HepG2 (cell line): Measurements from ENCODE around the gene AKAP7. TPM values are rescaled to one million over a fixed set of nuclear protein-coding genes. Genes with fewer than 3 reads are reported as not detected.

Experiments
- ATAC-seq: fragments of 200-7000 bp; cut with Tn5 transposase; 3 replicates; pipeline ENCODE4 v1.9.1; 2020; ENCODE audit warnings: mild to moderate bottlenecking, moderate library complexity
- BruUV-seq: library from RNA; stranded (reverse); fragments of 400-500 nt; replicated peaks from 2 replicates; lab custom pipeline; 2021; lab: Mats Ljungman, UMichigan
- CTCF ChIA-PET: fragments of 300-600 bp; formaldehyde crosslinking; extraction: SDS; loops from one replicate; lab custom pipeline; 2021; ENCODE audit warnings: low total read pairs, inconsistent platforms, low intra/inter-chr PET ratio; lab: Yijun Ruan, JAX
- POLR2A ChIA-PET: fragments of 350-600 bp; sonication (Branson Sonifier 250); formaldehyde crosslinking; loops from one replicate; lab custom pipeline; 2020; ENCODE audit warnings: antibody characterized with exemption, inconsistent platforms; lab: Yijun Ruan, JAX
- DNase-seq: peaks from one replicate; pipeline ENCODE4 v3.0.0-alpha.2; 2015; ENCODE audit warnings: low spot score
- FAIRE-seq: peaks from 3 replicates; lab custom pipeline; 2011; peaks lifted over from hg19 to GRCh38; lab: Jason Lieb, UNC
- H2AFZ ChIP-seq: one replicate; pipeline ENCODE4 v1.6.1; 2011; ENCODE audit warnings: low read length, inconsistent platforms
- H3K27ac ChIP-seq: fragments of 300-600 bp; 3 replicates; pipeline ENCODE4 v1.8.0; 2011; ENCODE audit warnings: mixed run types, mild to moderate bottlenecking, mixed read lengths, low read length, inconsistent platforms; ENCODE audit not compliant: insufficient read depth; ENCODE audit errors: extremely low read length
- H3K27me3 ChIP-seq, 2 experiments: fragments of 200-600 bp in 1 of 2; 2 replicates in 1 of 2; 3 replicates in 1 of 2; pipeline versions ENCODE4 v1.6.0 to v1.8.0; 2011; ENCODE audit warnings: low read length in 2 of 2, mild to moderate bottlenecking in 2 of 2, moderate library complexity in 2 of 2, inconsistent platforms in 1 of 2; ENCODE audit not compliant: insufficient read depth in 2 of 2, control insufficient read depth in 1 of 2
- H3K36me3 ChIP-seq, 2 experiments: fragments of 200-600 bp in 1 of 2; replicated peaks in 1 of 2; 2 replicates in 1 of 2; 3 replicates in 1 of 2; pipeline versions ENCODE4 v1.5.1 to v1.8.0; 2011; ENCODE audit warnings: low read length in 2 of 2, inconsistent platforms in 1 of 2; ENCODE audit not compliant: insufficient read depth in 2 of 2, control insufficient read depth in 1 of 2
- H3K4me1 ChIP-seq: 2 replicates; pipeline ENCODE4 v1.5.1; 2012; ENCODE audit warnings: low read length, inconsistent platforms; ENCODE audit not compliant: insufficient read depth
- H3K4me2 ChIP-seq: 2 replicates; pipeline ENCODE4 v1.6.0; 2011; ENCODE audit warnings: low read depth, low read length, inconsistent platforms
- H3K4me3 ChIP-seq, 3 experiments: fragments of 200-600 bp in 1 of 3; sonication (generic), shearing (Covaris generic) in 1 of 3; replicated peaks in 1 of 3; 2 replicates each; pipeline ENCODE4 v1.5.1; 2011 to 2016; ENCODE audit warnings: low read length in 3 of 3, inconsistent platforms in 2 of 3, low read depth in 2 of 3, mild to moderate bottlenecking in 2 of 3, control low read depth in 1 of 3, mixed read lengths in 1 of 3; ENCODE audit not compliant: insufficient read depth in 1 of 3
- H3K79me2 ChIP-seq: one replicate; pipeline ENCODE4 v1.6.1; 2011; ENCODE audit warnings: low read length, inconsistent platforms; ENCODE audit not compliant: insufficient read depth
- H3K9ac ChIP-seq: 2 replicates; pipeline ENCODE4 v1.6.0; 2011; ENCODE audit warnings: mild to moderate bottlenecking, low read depth, low read length, inconsistent platforms; ENCODE audit not compliant: insufficient read depth
- H3K9me3 ChIP-seq: 2 replicates; pipeline ENCODE4 v1.5.1; 2012; ENCODE audit warnings: mild to moderate bottlenecking, low read length
- H4K20me1 ChIP-seq: 2 replicates; pipeline ENCODE4 v1.6.0; 2011; ENCODE audit warnings: inconsistent platforms, mild to moderate bottlenecking, low read length, moderate library complexity; ENCODE audit not compliant: insufficient read depth
- ETS1 ChIP-seq: sonication (generic); formaldehyde crosslinking; IDR thresholded peaks from 2 replicates; pipeline ENCODE4 v1.4.0; 2020; ENCODE audit warnings: missing genetic modification reagents
- JUNB ChIP-seq: sonication (generic); formaldehyde crosslinking; IDR thresholded peaks from 2 replicates; pipeline ENCODE4 v1.8.0; 2022; ENCODE audit warnings: missing genetic modification reagents, mild to moderate bottlenecking, borderline replicate concordance
- SMAD3 ChIP-seq: sonication (generic); formaldehyde crosslinking; IDR thresholded peaks from 2 replicates; pipeline ENCODE4 v1.4.0; 2020; ENCODE audit warnings: missing genetic modification reagents
- SOX13 ChIP-seq, 3 experiments: fragments of 450-650 bp in 1 of 3; sonication (generic) in 1 of 3; formaldehyde crosslinking in 1 of 3; IDR thresholded peaks in 2 of 3; conservative IDR thresholded peaks in 1 of 3; 2 replicates each; pipeline versions ENCODE4 v1.5.0 to v1.6.1; 2016 to 2020; ENCODE audit warnings: antibody characterized with exemption in 1 of 3, mild to moderate bottlenecking in 1 of 3, missing compliant biosample characterization in 1 of 3, missing genetic modification reagents in 1 of 3, moderate library complexity in 1 of 3
- SOX6 ChIP-seq, 2 experiments: fragments of 450-650 bp in 1 of 2; sonication (generic) in 1 of 2; formaldehyde crosslinking in 1 of 2; IDR thresholded peaks; 2 replicates each; pipeline versions ENCODE4 v1.4.0 to v1.6.1; 2017 to 2020; ENCODE audit warnings: antibody characterized with exemption in 1 of 2, mild to moderate bottlenecking in 1 of 2, missing genetic modification reagents in 1 of 2
- SRSF9 ChIP-seq: fragments of 200-400 bp; formaldehyde crosslinking; IDR thresholded peaks from 2 replicates; pipeline ENCODE4 v1.6.1; 2018; ENCODE audit warnings: borderline replicate concordance, mild to moderate bottlenecking, low read depth, low read length; ENCODE audit not compliant: insufficient read depth, poor library complexity, severe bottlenecking
- THAP8 ChIP-seq: sonication (generic); formaldehyde crosslinking; IDR thresholded peaks from 2 replicates; pipeline ENCODE4 v1.5.1; 2020; ENCODE audit warnings: missing genetic modification reagents, mild to moderate bottlenecking, borderline replicate concordance
- ZNF329 ChIP-seq: sonication (generic); formaldehyde crosslinking; IDR thresholded peaks from 2 replicates; pipeline ENCODE4 v1.9.0; 2021; ENCODE audit warnings: low read depth, mild to moderate bottlenecking, missing genetic modification reagents
- ZNF616 ChIP-seq: sonication (generic); formaldehyde crosslinking; IDR thresholded peaks from 2 replicates; pipeline ENCODE4 v1.5.0; 2020; ENCODE audit warnings: low read depth, mild to moderate bottlenecking, missing genetic modification reagents
- ZNF790 ChIP-seq: sonication (generic); formaldehyde crosslinking; IDR thresholded peaks from 2 replicates; pipeline ENCODE4 v1.8.0; 2022; ENCODE audit warnings: missing genetic modification reagents, mild to moderate bottlenecking, borderline replicate concordance
- WGBS: methylation state at CpG from one replicate; pipeline ENCODE4 v1.1.6; 2017; ENCODE audit warnings: low lambda C conversion rate; 5-methylcytosine and 5-hydroxymethylcytosine counted together
- in situ Hi-C: cut with HindIII; loops from 2 replicates; pipeline ENCODE4 v1.10.0; 2017; ENCODE audit warnings: low pct_unique_long_range_greater_than_20kb; ENCODE audit not compliant: extremely low pct_ligation_motif_present
- intact Hi-C: fragments of 100-400 bp; cut with micrococcal nuclease; formaldehyde crosslinking; loops from one replicate; pipeline ENCODE4 v1.10.0; 2022; ENCODE audit not compliant: unreplicated experiment
- polyA plus RNA-seq, 8 experiments: library from polyadenylated mRNA; depleted of rRNA in 3 of 8; stranded (reverse) in 7 of 8; unstranded in 1 of 8; fragments of >200 nt; fragmentation: Illumina TruSeq in 4 of 8; extraction: Trizol in 4 of 8; gene quantifications; 2 replicates each; pipeline versions ENCODE4 v1.2.1 to v1.2.3, GENCODE V29; 2011 to 2016; ENCODE audit warnings: low read depth in 4 of 8, missing spikeins in 1 of 8, mixed read lengths in 1 of 8; ENCODE audit not compliant: insufficient read depth in 1 of 8
- total RNA-seq, 5 experiments: library from RNA; depleted of rRNA; stranded (reverse); fragments of >200 nt; fragmentation: Illumina TruSeq; extraction: Trizol; gene quantifications; 2 replicates each; pipeline ENCODE4 v1.2.3, GENCODE V29; 2016; ENCODE audit warnings: low read depth in 1 of 5
- TF ChIP-seq, protein P1 (sequence below): sonication (generic); formaldehyde crosslinking; IDR thresholded peaks from one replicate; pipeline ENCODE4 v1.5.1; 2020; ENCODE audit warnings: mild to moderate bottlenecking, missing genetic modification reagents; ENCODE audit errors: not compliant biosample characterization

The AKAP7 gene
- total and polyA plus RNA-seq, 2 of the 13 experiments (the other 11 are each of a cell fraction or from before 2014, with no cell fraction given): 3.6 to 11.7 TPM

GRCh38 chr6:131183427-131184095 lies 48.3 kb downstream of the AKAP7 start:
- 98% methylated on average over 5 of the region's 5 CpGs for WGBS
- DNase-seq (no peak), ATAC-seq (peak; percentile 26; the same call in 2 of the 3 replicates), FAIRE-seq (no peak)
- Histone ChIP-seq H3K79me2 (no peaks in the 10 kb centered on the region), H3K4me3 (no peak overlapping the region), H4K20me1 (no peaks in the 10 kb centered on the region), H2AFZ (no peak overlapping the region), H3K4me1 (no peaks in the 10 kb centered on the region), H3K9ac (no peak overlapping the region), H3K9me3 (no peaks in the 10 kb centered on the region), H3K36me3 (peaks cover 0 to 1% of the 10 kb centered on the region in 2 experiments; a peak in 3 of 5 replicates), H3K27me3 (no peaks in the 10 kb centered on the region; a peak in 1 of 5 replicates), H3K4me2 (no peak overlapping the region), H3K27ac (no peak overlapping the region)
- ChIA-PET CTCF (interaction anchor here (1.7 kb wide), 1 partner anchor 351 kb away, joined by 6 read pairs; no protein-coding TSS in a partner anchor), POLR2A (no interaction called here)
- in situ Hi-C loops: no loop called here
- no TSS peak for BruUV-seq
- intact Hi-C loops: loop anchor here (5.0 kb wide), 1 partner anchor 349 kb away; no protein-coding TSS in a partner anchor
- TF ChIP-seq SMAD3 (no peak), SOX13 (IDR thresholded peaks at IDR 0.05) (no peak), SOX13 (CRISPR knock-in tag; conservative IDR thresholded peaks at IDR 0.05 in 1 of 2, IDR thresholded peaks at IDR 0.05 in 1 of 2) (no peak), ZNF329 (CRISPR knock-in tag) (no peak), ETS1 (CRISPR knock-in tag) (no peak), ZNF790 (CRISPR knock-in tag) (no peak), JUNB (CRISPR knock-in tag) (no peak), SRSF9 (no peak), ZNF616 (CRISPR knock-in tag) (no peak), THAP8 (CRISPR knock-in tag) (no peak), SOX6 (IDR thresholded peaks at IDR 0.05) (no peak), SOX6 (CRISPR knock-in tag; IDR thresholded peaks at IDR 0.05) (no peak)
- TF ChIP-seq, protein P1, sequence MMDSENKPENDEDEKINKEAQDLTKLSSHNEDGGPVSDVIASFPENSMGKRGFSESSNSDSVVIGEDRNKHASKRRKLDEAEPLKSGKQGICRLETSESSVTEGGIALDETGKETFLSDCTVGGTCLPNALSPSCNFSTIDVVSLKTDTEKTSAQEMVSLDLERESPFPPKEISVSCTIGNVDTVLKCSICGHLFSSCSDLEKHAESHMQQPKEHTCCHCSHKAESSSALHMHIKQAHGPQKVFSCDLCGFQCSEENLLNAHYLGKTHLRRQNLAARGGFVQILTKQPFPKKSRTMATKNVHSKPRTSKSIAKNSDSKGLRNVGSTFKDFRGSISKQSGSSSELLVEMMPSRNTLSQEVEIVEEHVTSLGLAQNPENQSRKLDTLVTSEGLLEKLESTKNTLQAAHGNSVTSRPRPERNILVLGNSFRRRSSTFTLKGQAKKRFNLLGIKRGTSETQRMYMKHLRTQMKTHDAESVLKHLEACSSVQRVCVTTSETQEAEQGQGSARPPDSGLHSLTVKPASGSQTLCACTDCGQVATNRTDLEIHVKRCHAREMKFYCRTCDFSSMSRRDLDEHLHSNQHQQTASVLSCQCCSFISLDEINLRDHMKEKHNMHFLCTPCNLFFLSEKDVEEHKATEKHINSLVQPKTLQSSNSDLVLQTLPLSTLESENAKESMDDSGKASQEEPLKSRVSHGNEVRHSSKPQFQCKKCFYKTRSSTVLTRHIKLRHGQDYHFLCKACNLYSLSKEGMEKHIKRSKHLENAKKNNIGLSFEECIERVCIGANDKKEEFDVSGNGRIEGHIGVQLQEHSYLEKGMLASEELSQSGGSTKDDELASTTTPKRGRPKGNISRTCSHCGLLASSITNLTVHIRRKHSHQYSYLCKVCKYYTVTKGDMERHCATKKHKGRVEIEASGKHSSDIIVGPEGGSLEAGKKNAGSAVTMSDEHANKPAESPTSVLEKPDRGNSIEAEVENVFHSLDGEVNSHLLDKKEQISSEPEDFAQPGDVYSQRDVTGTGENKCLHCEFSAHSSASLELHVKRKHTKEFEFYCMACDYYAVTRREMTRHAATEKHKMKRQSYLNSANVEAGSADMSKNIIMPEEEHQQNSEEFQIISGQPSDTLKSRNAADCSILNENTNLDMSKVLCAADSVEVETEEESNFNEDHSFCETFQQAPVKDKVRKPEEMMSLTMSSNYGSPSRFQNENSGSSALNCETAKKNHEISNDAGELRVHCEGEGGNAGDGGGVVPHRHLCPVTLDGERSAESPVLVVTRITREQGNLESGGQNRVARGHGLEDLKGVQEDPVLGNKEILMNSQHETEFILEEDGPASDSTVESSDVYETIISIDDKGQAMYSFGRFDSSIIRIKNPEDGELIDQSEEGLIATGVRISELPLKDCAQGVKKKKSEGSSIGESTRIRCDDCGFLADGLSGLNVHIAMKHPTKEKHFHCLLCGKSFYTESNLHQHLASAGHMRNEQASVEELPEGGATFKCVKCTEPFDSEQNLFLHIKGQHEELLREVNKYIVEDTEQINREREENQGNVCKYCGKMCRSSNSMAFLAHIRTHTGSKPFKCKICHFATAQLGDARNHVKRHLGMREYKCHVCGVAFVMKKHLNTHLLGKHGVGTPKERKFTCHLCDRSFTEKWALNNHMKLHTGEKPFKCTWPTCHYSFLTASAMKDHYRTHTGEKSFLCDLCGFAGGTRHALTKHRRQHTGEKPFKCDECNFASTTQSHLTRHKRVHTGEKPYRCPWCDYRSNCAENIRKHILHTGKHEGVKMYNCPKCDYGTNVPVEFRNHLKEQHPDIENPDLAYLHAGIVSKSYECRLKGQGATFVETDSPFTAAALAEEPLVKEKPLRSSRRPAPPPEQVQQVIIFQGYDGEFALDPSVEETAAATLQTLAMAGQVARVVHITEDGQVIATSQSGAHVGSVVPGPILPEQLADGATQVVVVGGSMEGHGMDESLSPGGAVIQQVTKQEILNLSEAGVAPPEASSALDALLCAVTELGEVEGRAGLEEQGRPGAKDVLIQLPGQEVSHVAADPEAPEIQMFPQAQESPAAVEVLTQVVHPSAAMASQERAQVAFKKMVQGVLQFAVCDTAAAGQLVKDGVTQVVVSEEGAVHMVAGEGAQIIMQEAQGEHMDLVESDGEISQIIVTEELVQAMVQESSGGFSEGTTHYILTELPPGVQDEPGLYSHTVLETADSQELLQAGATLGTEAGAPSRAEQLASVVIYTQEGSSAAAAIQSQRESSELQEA (CRISPR knock-in tag): no peak
